Mucosa of rectum (tissue), 2 donors: ENCODE results near the gene NSD1.

Source experiments
- H3K27ac ChIP-seq, 2 donors: one replicate each; pipeline ENCODE4 v1.7.0; 2013; ENCODE audit warnings: inconsistent platforms in 2 of 2, low read depth in 2 of 2, low read length in 2 of 2
- H3K27me3 ChIP-seq, 2 donors: one replicate each; pipeline ENCODE4 v1.7.0; 2013; ENCODE audit warnings: low read length in 2 of 2; ENCODE audit not compliant: control insufficient read depth in 2 of 2, insufficient read depth in 2 of 2
- H3K36me3 ChIP-seq, 2 donors: one replicate each; pipeline ENCODE4 v1.7.0; 2013; ENCODE audit warnings: low read length in 2 of 2; ENCODE audit not compliant: control insufficient read depth in 2 of 2, insufficient read depth in 2 of 2
- H3K4me1 ChIP-seq, 2 donors: one replicate each; pipeline ENCODE4 v1.7.0; 2013; ENCODE audit warnings: low read length in 2 of 2, mild to moderate bottlenecking in 1 of 2; ENCODE audit not compliant: control insufficient read depth in 2 of 2, insufficient read depth in 2 of 2
- H3K4me3 ChIP-seq, 2 donors: one replicate each; pipeline ENCODE4 v1.7.0; 2013; ENCODE audit warnings: low read length in 2 of 2
- H3K9ac ChIP-seq, 2 donors: one replicate each; pipeline ENCODE4 v1.7.0; 2013; ENCODE audit warnings: low read length in 2 of 2, low read depth in 1 of 2, mild to moderate bottlenecking in 1 of 2
- H3K9me3 ChIP-seq, 2 donors: one replicate each; pipeline ENCODE4 v1.7.0; 2013; ENCODE audit warnings: low read length in 2 of 2; ENCODE audit not compliant: control insufficient read depth in 2 of 2
- donor health status: healthy.
- donor health status: Normal muscosa, but diverticular disease.

NSD1 gene

DNA sequence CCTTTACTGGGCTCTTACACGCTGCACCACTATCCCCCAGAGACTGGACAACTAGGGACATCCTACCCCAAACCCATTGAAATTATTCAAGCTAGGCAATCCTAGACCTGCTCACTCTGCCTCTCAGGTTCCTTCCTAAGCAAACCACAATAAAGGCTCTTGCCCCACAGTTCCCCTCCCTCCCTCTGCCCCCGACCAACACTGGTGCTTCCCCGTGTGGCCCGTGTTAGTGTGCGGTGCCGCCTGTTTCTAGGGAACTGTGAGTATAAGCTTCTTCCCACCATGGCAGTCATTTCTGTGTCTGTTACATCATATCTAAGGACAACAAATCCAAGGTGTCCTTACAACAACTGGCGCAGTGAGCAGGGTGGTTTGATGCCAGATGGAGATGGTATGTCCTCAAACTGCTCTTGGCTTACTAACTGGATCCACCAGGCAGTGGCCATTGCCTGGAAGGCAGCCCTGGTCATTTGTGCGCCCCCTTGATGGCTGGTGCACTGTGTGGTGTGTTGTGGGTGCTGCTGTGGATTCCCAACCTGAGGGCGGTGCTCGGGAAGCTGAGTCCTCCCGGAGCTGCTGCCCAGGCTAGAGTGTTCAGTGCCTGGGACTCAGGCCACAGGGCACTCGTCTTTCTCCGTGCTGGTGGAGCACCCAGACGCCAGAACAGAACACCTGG is 186.5 kb downstream of the NSD1 start:
- H3K9me3 ChIP-seq: no peaks in the 10 kb centered on the region
- no peak overlapping the region for H3K9ac ChIP-seq
- H3K4me3 ChIP-seq: no peak overlapping the region
- no peaks in the 10 kb centered on the region for H3K27me3 ChIP-seq
- no peaks in the 10 kb centered on the region for H3K4me1 ChIP-seq
- peaks cover 6% of the 10 kb centered on the region in 2 donors for H3K36me3 ChIP-seq
- H3K27ac ChIP-seq: no peak overlapping the region

DNA sequence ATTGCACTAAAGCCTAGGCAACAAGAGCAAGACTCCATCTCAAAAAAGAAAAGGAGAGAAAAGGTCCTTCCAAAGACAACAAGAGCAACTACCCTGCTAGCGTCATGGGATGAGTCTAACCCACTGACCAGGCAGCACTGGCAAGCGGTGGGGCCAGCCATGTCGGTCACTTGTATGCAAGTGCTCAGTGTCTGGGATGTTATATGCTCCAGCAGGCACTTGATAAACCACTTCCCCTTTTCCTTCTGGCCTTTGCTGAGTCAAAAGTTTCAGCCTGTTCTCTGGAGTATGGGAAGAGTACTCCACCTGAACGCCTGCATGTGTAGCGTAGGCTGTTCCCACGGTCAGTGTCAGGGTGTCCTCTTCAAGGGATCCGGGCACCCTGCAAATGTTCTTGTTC is 187.3 kb downstream of the NSD1 start:
- Histone ChIP-seq H3K4me1 (peaks cover 0 to 2% of the 10 kb centered on the region in 2 donors), H3K27ac (no peak overlapping the region), H3K4me3 (no peak overlapping the region), H3K9ac (no peak overlapping the region), H3K27me3 (no peaks in the 10 kb centered on the region), H3K9me3 (no peaks in the 10 kb centered on the region), H3K36me3 (peaks cover 6% of the 10 kb centered on the region in 2 donors)

DNA sequence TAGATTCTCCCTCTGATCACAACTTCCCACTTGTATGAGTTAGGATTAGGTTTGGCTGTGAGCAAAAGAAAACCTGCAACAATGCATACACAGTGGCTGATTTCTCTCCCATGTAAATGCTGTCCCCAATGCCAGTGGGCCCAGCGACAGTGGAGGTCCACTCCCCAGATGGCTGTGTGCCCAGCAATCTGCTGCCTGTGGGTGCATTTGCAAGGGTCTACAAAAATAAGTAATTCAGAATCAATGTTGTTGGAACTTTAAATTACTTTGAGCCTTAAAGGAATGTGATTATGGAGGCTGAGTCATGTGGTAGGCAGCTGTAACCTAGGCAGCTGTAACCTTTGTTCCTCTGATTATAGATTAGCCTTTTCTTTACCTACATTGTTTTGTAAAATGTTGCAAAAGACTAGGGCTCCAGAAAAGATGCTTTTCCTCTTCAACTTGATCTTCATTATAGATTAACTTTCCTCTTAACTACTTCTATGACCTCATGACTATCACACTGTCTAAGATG is 192.4 kb downstream of the NSD1 start:
- no peak overlapping the region for H3K27ac ChIP-seq
- H3K27me3 ChIP-seq: no peaks in the 10 kb centered on the region
- H3K9ac ChIP-seq: no peak overlapping the region

DNA sequence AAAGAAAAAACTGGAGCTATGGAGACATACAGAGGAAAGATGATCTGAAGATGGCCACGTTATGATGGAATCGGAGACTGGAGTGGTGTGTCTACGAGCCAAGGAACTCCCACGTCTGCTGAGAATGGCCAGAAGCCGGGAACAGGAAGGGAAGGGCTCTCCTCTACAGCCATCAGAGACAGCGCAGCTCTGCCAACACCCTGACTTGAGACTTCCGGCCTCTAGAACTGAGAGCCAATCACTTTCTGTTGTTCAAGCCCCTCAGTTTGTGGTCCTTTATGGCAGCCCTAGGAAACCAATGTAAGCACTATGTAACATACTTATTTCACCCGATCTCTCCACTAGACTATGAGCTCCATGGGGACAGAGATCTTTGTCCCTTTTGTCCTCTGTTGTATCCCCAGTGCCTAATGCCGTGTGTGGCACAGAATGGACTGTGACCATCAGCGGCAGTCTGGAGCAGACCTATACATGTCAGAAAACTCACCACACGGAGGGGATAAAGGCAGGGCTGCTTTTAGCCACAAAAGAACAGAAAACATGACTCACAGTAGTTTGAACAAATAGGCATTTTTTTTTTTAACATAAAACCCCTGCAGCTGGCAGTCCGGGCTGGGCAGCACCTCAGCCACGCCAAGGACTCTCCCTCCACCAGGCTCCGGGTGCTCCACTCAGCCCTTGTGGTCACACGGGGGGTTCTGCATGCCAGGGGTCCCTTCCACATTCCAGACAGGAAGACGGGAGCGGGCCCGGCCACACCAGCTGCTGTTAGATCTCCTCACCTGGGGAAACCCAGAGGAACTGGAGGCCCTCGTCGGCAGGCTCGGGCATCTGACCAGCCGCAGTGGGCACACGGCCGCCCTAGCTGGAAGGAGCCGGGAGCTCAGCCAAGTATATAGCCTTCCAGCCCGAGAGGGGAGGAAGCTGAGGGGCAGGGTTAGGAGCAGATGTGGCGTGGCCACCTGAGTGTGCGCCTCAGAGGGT is 194.3 kb downstream of the NSD1 start:
- Histone ChIP-seq H3K4me1 (peaks cover 0 to 4% of the 10 kb centered on the region in 2 donors), H3K9ac (no peak overlapping the region), H3K9me3 (no peaks in the 10 kb centered on the region), H3K27ac (no peak overlapping the region), H3K36me3 (peaks cover 23 to 36% of the 10 kb centered on the region in 2 donors), H3K4me3 (no peak overlapping the region), H3K27me3 (no peaks in the 10 kb centered on the region)

More for the DNA sequence above, 192.4 kb downstream of the NSD1 start:
- Histone ChIP-seq H3K4me3 (no peak overlapping the region), H3K4me1 (peaks cover 0 to 4% of the 10 kb centered on the region in 2 donors), H3K36me3 (peaks cover 14 to 20% of the 10 kb centered on the region in 2 donors), H3K9me3 (no peaks in the 10 kb centered on the region)

GRCh38 chr5:177328545-177329231 is 195.1 kb downstream of the NSD1 start:
- H3K9ac ChIP-seq: no peak overlapping the region
- peaks cover 30 to 45% of the 10 kb centered on the region in 2 donors for H3K36me3 ChIP-seq
- H3K4me1 ChIP-seq: peaks cover 0 to 4% of the 10 kb centered on the region in 2 donors
- no peak overlapping the region for H3K27ac ChIP-seq
- no peaks in the 10 kb centered on the region for H3K9me3 ChIP-seq
- no peaks in the 10 kb centered on the region for H3K27me3 ChIP-seq
- H3K4me3 ChIP-seq: no peak overlapping the region

DNA sequence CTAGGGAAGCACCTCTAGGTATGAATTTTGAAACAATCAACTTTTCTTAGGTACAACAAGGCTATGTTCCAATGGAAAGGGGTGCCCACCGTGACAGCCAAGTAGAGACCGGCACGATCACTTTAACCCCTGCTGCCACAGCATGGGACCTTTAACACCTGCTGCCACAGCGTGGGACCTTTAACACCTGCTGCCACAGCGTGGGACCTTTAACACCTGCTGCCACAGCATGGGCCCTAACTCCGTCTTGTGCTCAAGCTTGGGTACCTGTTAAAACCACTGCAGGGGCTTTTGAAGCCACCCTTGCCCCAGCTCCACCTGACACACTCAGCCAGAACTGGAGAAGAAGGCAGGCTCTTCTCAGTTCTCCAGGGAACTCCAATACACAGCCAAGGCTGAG is 196.3 kb downstream of the NSD1 start:
- H3K27me3 ChIP-seq: no peaks in the 10 kb centered on the region
- no peaks in the 10 kb centered on the region for H3K9me3 ChIP-seq
- H3K36me3 ChIP-seq: peaks cover 42 to 57% of the 10 kb centered on the region in 2 donors
- H3K4me1 ChIP-seq: peaks cover 0 to 4% of the 10 kb centered on the region in 2 donors
- H3K9ac ChIP-seq: no peak overlapping the region
- H3K27ac ChIP-seq: no peak overlapping the region
- H3K4me3 ChIP-seq: no peak overlapping the region

- H3K27ac ChIP-seq: no peak overlapping the region
- no peaks in the 10 kb centered on the region for H3K27me3 ChIP-seq
- H3K4me3 ChIP-seq: no peak overlapping the region
- no peaks in the 10 kb centered on the region for H3K9me3 ChIP-seq
- peaks cover 0 to 2% of the 10 kb centered on the region in 2 donors for H3K4me1 ChIP-seq
- no peak overlapping the region for H3K9ac ChIP-seq
- H3K36me3 ChIP-seq: peaks cover 55 to 70% of the 10 kb centered on the region in 2 donors
Observed at GRCh38 chr5:177330991-177331842, 197.6 kb downstream of the NSD1 start.

GRCh38 chr5:177332031-177332895 is 198.7 kb downstream of the NSD1 start:
- no peaks in the 10 kb centered on the region for H3K27me3 ChIP-seq
- H3K27ac ChIP-seq: no peak overlapping the region
- H3K9ac ChIP-seq: no peak overlapping the region
- H3K4me3 ChIP-seq: no peak overlapping the region
- no peaks in the 10 kb centered on the region for H3K4me1 ChIP-seq
- H3K9me3 ChIP-seq: no peaks in the 10 kb centered on the region
- peaks cover 66 to 79% of the 10 kb centered on the region in 2 donors for H3K36me3 ChIP-seq
